DND-41 (cell line): ENCODE measurements around the gene SHFL.
A peak's percentile ranks its signal among the peaks of the same experiment; 100 is the strongest.

Source experiments
- ATAC-seq: fragments of 200-7000 bp; cut with Tn5 transposase; 3 replicates; pipeline ENCODE4 v1.9.1; 2021; ENCODE audit warnings: low read depth; ENCODE audit not compliant: insufficient read depth
- DNase-seq: peaks from one replicate; pipeline ENCODE4 v3.0.0-alpha.2; 2020
- H2AFZ ChIP-seq: 2 replicates; pipeline ENCODE4 v1.6.0; 2012; ENCODE audit warnings: low read depth, low read length
- H3K27ac ChIP-seq: 2 replicates; pipeline ENCODE4 v1.5.1; 2012; ENCODE audit warnings: low read length, inconsistent platforms
- H3K27me3 ChIP-seq: fragments of 200-600 bp; sonication (generic); 2 replicates; pipeline ENCODE4 v1.6.0; 2012; ENCODE audit warnings: low read length, mild to moderate bottlenecking, inconsistent platforms; ENCODE audit not compliant: insufficient read depth, poor library complexity
- H3K36me3 ChIP-seq: 2 replicates; pipeline ENCODE4 v1.5.1; 2012; ENCODE audit warnings: low read length, inconsistent platforms; ENCODE audit not compliant: insufficient read depth
- H3K4me1 ChIP-seq: 2 replicates; pipeline ENCODE4 v1.5.1; 2012; ENCODE audit warnings: mild to moderate bottlenecking, low read length; ENCODE audit not compliant: insufficient read depth
- H3K4me2 ChIP-seq: 2 replicates; pipeline ENCODE4 v1.6.0; 2012; ENCODE audit warnings: mild to moderate bottlenecking, moderate library complexity, low read length, inconsistent platforms; ENCODE audit not compliant: insufficient read depth
- H3K4me3 ChIP-seq, 2 experiments: fragments of 200-600 bp in 1 of 2; shearing (Covaris generic) in 1 of 2; 2 replicates each; pipeline ENCODE4 v1.5.1; 2012 to 2016; ENCODE audit warnings: inconsistent platforms in 2 of 2, low read length in 2 of 2, mild to moderate bottlenecking in 2 of 2, low read depth in 1 of 2, moderate library complexity in 1 of 2
- H3K79me2 ChIP-seq: 2 replicates; pipeline ENCODE4 v1.6.0; 2012; ENCODE audit warnings: low read length, inconsistent platforms; ENCODE audit not compliant: insufficient read depth
- H3K9ac ChIP-seq: 2 replicates; pipeline ENCODE4 v1.6.0; 2012; ENCODE audit warnings: low read depth, mild to moderate bottlenecking, inconsistent platforms, low read length, moderate library complexity
- H3K9me3 ChIP-seq: 2 replicates; pipeline ENCODE4 v1.5.1; 2012; ENCODE audit warnings: low read length, moderate library complexity, mild to moderate bottlenecking, inconsistent platforms; ENCODE audit not compliant: insufficient read depth, severe bottlenecking
- H4K20me1 ChIP-seq: 2 replicates; pipeline ENCODE4 v1.6.0; 2012; ENCODE audit warnings: low read length; ENCODE audit not compliant: insufficient read depth
- EZH2 ChIP-seq: IDR thresholded peaks from 3 replicates; pipeline ENCODE4 v1.6.1; 2012; ENCODE audit warnings: borderline replicate concordance, low read depth, mild to moderate bottlenecking, moderate library complexity, low read length, inconsistent platforms; ENCODE audit not compliant: severe bottlenecking
- TF ChIP-seq, protein P1 (sequence below): IDR thresholded peaks from 2 replicates; pipeline ENCODE4 v1.5.1; 2012; ENCODE audit warnings: borderline replicate concordance, low read length, moderate library complexity, mild to moderate bottlenecking; ENCODE audit not compliant: poor library complexity, severe bottlenecking; ENCODE audit errors: extremely low read depth

SHFL gene

DNA sequence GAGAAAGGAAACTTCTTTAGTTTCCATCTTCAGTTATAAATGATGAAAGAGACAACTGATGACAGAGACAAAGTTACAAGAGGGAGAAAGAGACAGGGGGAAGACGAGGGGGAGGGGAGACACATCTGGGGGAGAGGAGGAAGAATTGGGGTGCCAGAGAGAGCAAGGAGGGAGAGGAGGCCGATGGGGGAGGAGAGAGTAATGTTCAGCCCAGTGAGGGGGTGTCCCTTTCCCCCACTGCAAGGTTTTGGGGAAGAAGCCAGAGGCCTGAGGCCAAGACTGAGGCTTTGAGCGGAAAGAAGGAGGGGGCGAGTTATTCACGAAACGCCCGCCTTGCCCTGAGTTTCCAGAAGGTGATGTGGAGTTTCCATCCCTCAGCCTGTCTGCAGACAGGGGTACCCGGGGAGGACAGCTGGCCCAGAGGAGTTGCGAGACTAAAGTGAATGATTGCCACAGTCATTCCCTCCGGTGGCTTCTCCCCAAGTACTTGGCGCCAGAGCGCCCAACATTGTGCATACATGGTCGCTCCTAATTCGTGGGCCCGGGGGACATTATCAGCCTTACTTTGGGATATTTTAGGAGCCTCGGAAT lies 19.5 kb downstream of the SHFL start:
- Histone ChIP-seq H3K9me3 (no peaks in the 10 kb centered on the region), H3K27ac (peak overlapping the region; percentile 35; the same call in 1 of the 2 replicates), H3K4me2 (peak overlapping the region; percentile 57), H2AFZ (peak overlapping the region; percentile 28; the same call in 1 of the 2 replicates), H3K79me2 (peaks cover 37% of the 10 kb centered on the region), H3K27me3 (no peaks in the 10 kb centered on the region), H3K4me3 (peak overlapping the region in 1 of 2 experiments; percentile 92; a peak in 3 of 4 replicates), H3K36me3 (peaks cover 40% of the 10 kb centered on the region), H4K20me1 (peaks cover 31% of the 10 kb centered on the region), H3K4me1 (peaks cover 24% of the 10 kb centered on the region), H3K9ac (peak overlapping the region; percentile 86; the same call in 1 of the 2 replicates)
- ATAC-seq (no peak), DNase-seq (no peak)
- TF ChIP-seq, protein P1, sequence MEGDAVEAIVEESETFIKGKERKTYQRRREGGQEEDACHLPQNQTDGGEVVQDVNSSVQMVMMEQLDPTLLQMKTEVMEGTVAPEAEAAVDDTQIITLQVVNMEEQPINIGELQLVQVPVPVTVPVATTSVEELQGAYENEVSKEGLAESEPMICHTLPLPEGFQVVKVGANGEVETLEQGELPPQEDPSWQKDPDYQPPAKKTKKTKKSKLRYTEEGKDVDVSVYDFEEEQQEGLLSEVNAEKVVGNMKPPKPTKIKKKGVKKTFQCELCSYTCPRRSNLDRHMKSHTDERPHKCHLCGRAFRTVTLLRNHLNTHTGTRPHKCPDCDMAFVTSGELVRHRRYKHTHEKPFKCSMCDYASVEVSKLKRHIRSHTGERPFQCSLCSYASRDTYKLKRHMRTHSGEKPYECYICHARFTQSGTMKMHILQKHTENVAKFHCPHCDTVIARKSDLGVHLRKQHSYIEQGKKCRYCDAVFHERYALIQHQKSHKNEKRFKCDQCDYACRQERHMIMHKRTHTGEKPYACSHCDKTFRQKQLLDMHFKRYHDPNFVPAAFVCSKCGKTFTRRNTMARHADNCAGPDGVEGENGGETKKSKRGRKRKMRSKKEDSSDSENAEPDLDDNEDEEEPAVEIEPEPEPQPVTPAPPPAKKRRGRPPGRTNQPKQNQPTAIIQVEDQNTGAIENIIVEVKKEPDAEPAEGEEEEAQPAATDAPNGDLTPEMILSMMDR = no peak
- TF ChIP-seq EZH2 = no peak

DNA sequence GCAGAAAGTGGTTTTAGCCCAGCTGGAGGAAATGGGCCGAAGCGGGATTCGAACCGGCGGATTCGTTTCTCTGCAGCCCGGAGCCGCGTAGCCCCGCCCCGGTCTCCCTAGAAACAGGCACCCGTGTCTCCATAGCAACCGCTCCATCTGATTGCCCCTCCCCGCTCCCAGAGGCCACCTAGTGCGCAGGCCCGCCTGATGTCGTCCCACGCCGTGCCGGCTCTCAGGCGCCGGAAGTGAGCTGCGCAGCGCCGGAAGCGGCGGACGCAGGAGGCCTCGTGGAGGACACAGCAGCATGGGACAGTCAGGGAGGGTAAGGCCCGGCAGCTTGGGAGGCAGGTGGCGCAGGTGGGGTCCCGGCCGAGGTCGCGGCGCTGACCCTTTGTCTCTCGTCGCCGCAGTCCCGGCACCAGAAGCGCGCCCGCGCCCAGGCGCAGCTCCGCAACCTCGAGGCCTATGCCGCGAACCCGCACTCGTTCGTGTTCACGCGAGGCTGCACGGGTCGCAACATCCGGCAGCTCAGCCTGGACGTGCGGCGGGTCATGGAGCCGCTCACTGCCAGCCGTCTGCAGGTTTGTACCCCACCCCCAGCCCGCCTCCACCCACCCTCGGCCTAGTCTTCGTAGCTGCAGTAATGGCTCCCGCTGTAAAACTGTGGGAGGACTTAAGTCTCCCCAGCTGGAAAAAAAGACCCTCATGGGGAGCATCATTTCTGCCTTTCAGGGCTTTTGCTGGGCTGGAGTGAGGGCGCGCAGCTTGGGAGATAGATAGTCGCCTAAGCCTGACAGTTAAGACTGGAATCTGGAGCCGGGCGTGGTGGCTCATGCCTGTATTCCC lies 20.2 kb downstream of the SHFL start, which contains the start of gene PPAN:
Gene PPAN, plus strand, starts transcription at position 263 of the 837 bp plus-strand sequence. Its CDS starts 33 bp downstream, at position 296.
- ATAC-seq (peak; percentile 97), DNase-seq (peak; percentile 98)
- H4K20me1 ChIP-seq = peaks cover 38% of the 10 kb centered on the region
- peak within 1 kb of the TSS; percentile 89 to 92; a peak in 3 of 4 replicates for H3K4me3 ChIP-seq
- H2AFZ ChIP-seq = peak within 1 kb of the TSS; percentile 83
- peaks cover 24% of the 10 kb centered on the region for H3K4me1 ChIP-seq
- peaks cover 47% of the 10 kb centered on the region for H3K36me3 ChIP-seq
- no peaks in the 10 kb centered on the region for H3K27me3 ChIP-seq
- H3K4me2 ChIP-seq = peak within 1 kb of the TSS; percentile 69
- peaks cover 37% of the 10 kb centered on the region for H3K79me2 ChIP-seq
- H3K27ac ChIP-seq = peak within 1 kb of the TSS; percentile 85
- TF ChIP-seq, protein P1 = no peak
- TF ChIP-seq EZH2 = no peak
- H3K9me3 ChIP-seq = no peaks in the 10 kb centered on the region
- H3K9ac ChIP-seq = peak within 1 kb of the TSS; percentile 86

DNA sequence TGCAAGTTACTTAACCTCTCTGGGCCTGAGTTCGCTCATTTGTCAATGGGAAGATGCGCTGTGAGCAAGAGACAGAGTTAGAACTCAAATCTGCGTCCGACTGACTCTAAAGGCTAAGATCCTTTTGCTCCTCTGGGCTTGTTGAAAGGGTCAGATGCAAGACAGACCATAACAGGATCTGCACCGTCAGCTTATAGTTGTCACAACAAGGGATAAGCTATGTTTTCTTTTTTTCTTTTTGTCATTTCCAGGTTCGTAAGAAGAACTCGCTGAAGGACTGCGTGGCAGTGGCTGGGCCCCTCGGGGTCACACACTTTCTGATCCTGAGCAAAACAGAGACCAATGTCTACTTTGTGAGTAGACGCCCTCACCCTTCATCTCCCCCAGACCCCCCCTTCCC lies 21.1 kb downstream of the SHFL start:
- no peak overlapping the region for H2AFZ ChIP-seq
- no peaks in the 10 kb centered on the region for H3K27me3 ChIP-seq
- ATAC-seq = no peak
- H3K4me2 ChIP-seq = peak overlapping the region; percentile 69
- H3K9me3 ChIP-seq = no peaks in the 10 kb centered on the region
- peak overlapping the region; percentile 89 to 92; a peak in 3 of 4 replicates for H3K4me3 ChIP-seq
- H3K79me2 ChIP-seq = peaks cover 37% of the 10 kb centered on the region
- H3K27ac ChIP-seq = peak overlapping the region; percentile 85
- no peak for DNase-seq
- peaks cover 24% of the 10 kb centered on the region for H3K4me1 ChIP-seq
- TF ChIP-seq EZH2 = no peak
- TF ChIP-seq, protein P1 = no peak
- H3K9ac ChIP-seq = peak overlapping the region; percentile 86
- H4K20me1 ChIP-seq = peaks cover 46% of the 10 kb centered on the region
- H3K36me3 ChIP-seq = peaks cover 51% of the 10 kb centered on the region
